Tibial artery (tissue), 4 donors: ENCODE data around the gene HMGCL.
A peak's percentile ranks its signal among the peaks of the same experiment; 100 is the strongest.
"Not testable (repeated sequence)": the region's sequence is repeated elsewhere in the genome, so short reads cannot be mapped to it uniquely, and the experiment has no call there.

Experiments used
- DNase-seq, 2 donors: peaks; one replicate each; pipeline ENCODE4 v3.0.0-alpha.2; 2019
- H3K27ac ChIP-seq, 2 donors: fragments of 200-600 bp; sonication (generic) in 1 of 2; 1 replicate in 1 of 2; 2 replicates in 1 of 2; pipeline ENCODE4 v1.5.1; 2018 to 2019; ENCODE audit warnings: mild to moderate bottlenecking in 1 of 2
- H3K27me3 ChIP-seq, 2 donors: fragments of 200-600 bp; sonication (generic) in 1 of 2; one replicate each; pipeline versions ENCODE4 v1.5.1 to v1.6.0; 2016 to 2019
- H3K36me3 ChIP-seq, 3 donors: fragments of 200-600 bp; sonication (generic) in 2 of 3; one replicate each; pipeline ENCODE4 v1.5.1; 2016 to 2019; ENCODE audit warnings: mild to moderate bottlenecking in 2 of 3
- H3K4me1 ChIP-seq, 4 donors: fragments of 200-600 bp; sonication (generic) in 2 of 4; 1 replicate in 3 of 4; 2 replicates in 1 of 4; pipeline ENCODE4 v1.5.1; 2016 to 2019
- H3K4me3 ChIP-seq, 2 donors: fragments of 200-600 bp; sonication (generic) in 1 of 2; 1 replicate in 1 of 2; 2 replicates in 1 of 2; pipeline ENCODE4 v1.5.1; 2018 to 2019; ENCODE audit warnings: mild to moderate bottlenecking in 2 of 2
- H3K9me3 ChIP-seq, 3 donors: fragments of 200-600 bp; sonication (generic) in 1 of 3; one replicate each; pipeline ENCODE4 v1.5.1; 2016 to 2019
- intact Hi-C: fragments of 100-400 bp; cut with DNase I; formaldehyde crosslinking; loops from one replicate; pipeline ENCODE4 v1.15.0; 2023; ENCODE audit warnings: low total_unique reads
- TF ChIP-seq, protein P1 (sequence below), 2 experiments: fragments of 200-600 bp in 1 of 2; fragments of 450-650 bp in 1 of 2; IDR thresholded peaks; one replicate each; pipeline ENCODE4 v1.5.1; 2017 to 2019; ENCODE audit warnings: antibody characterized with exemption in 2 of 2, mild to moderate bottlenecking in 1 of 2, moderate library complexity in 1 of 2

Gene HMGCL

DNA sequence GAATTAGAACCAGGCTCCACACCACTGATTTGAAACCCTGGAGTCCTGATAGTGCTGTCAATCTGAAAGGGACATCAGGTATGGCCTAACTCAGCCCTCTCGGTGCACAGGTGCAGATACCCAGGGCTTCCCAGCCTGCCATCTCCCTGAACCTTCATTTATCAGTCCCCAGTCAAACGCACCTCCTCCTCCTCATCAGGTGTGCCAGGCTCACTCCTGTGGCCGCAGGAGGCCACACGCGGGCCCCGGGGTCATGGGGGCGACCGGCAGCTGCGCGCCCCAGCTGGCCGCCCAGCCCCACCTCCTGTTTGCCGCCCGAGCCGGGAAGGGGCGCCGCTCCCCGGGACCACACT is 42.3 kb upstream of the HMGCL start:
- H3K27ac ChIP-seq = peak overlapping the region; percentile 71 to 77
- H3K4me1 ChIP-seq = peaks cover 6 to 16% (median 10%) of the 10 kb centered on the region in 4 donors
- TF ChIP-seq, protein P1, sequence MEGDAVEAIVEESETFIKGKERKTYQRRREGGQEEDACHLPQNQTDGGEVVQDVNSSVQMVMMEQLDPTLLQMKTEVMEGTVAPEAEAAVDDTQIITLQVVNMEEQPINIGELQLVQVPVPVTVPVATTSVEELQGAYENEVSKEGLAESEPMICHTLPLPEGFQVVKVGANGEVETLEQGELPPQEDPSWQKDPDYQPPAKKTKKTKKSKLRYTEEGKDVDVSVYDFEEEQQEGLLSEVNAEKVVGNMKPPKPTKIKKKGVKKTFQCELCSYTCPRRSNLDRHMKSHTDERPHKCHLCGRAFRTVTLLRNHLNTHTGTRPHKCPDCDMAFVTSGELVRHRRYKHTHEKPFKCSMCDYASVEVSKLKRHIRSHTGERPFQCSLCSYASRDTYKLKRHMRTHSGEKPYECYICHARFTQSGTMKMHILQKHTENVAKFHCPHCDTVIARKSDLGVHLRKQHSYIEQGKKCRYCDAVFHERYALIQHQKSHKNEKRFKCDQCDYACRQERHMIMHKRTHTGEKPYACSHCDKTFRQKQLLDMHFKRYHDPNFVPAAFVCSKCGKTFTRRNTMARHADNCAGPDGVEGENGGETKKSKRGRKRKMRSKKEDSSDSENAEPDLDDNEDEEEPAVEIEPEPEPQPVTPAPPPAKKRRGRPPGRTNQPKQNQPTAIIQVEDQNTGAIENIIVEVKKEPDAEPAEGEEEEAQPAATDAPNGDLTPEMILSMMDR (IDR thresholded peaks at IDR 0.05) = no peak
- DNase-seq = no peak
- intact Hi-C loops = loop anchor here (10.0 kb wide), 1 partner anchor 47 kb away; the partner anchor contains the start of gene CNR2
- H3K27me3 ChIP-seq = no peaks in the 10 kb centered on the region
- H3K4me3 ChIP-seq = peak overlapping the region; percentile 73 to 82
- H3K36me3 ChIP-seq = peaks cover 5 to 27% (median 14%) of the 10 kb centered on the region in 3 donors
- no peaks in the 10 kb centered on the region for H3K9me3 ChIP-seq

DNA sequence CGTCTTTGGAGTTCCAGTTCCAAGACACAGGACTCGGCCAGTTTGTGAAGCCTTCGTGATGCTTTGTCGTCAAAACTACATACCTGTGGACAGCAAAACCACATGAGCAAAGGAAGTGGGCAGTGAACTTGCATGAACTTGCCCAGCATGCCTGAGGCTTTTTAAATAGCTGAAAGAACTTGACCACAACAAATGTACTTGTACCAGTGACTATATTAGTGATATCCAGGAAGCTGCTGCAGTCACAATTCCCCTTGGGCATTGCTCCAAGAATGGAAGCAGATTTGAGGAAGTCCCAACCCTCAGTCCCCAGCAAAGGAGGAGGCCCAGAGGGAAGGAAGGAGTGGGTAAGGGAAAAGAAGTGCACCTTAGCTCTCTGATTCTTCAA is 40.3 kb upstream of the HMGCL start:
- Histone ChIP-seq H3K4me1 (peaks cover 6 to 16% (median 10%) of the 10 kb centered on the region in 4 donors), H3K9me3 (no peaks in the 10 kb centered on the region), H3K4me3 (no peak overlapping the region), H3K27ac (no peak overlapping the region), H3K36me3 (peaks cover 18 to 41% (median 25%) of the 10 kb centered on the region in 3 donors), H3K27me3 (no peaks in the 10 kb centered on the region)
- peak in 1 of 2 donors; percentile 58 for DNase-seq
- TF ChIP-seq, protein P1 (IDR thresholded peaks at IDR 0.05) = no peak
- intact Hi-C loops = loop anchor here (10.0 kb wide), 1 partner anchor 49 kb away; the partner anchor contains the start of gene CNR2

DNA sequence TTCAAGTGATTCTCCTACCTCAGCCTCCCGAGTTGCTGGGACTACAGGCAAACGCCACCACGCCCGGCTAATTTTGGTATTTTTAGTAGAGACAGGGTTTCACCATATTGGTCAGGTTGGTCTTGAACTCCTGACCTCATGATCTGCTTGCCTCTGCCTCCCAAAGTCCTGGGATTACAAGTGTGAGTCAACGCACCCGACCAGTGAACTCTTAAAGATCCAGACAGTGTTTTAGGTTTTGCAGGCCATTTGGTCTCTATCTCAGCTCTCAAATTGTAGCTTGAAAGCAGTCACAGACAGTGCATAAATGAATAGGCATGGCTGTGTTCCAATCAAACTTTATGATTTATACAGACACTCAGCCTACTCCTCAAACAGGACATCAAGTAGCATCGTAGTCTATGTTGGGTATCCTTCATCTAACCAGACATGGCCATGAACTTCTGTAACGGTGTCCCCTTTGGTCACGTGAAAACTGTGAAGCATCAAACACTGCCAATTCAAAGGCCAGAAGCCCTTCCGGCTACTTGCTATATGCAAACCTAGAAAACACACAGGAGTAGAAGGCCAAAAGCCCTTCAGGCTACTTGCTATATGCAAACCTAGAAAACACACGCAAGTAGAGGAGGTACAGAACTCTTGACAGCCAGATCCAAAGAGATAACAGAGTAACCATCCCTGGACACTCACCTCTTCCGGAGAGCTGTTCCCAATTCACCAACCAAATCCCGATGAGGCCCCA is 39.7 kb upstream of the HMGCL start:
- Histone ChIP-seq H3K9me3 (no peaks in the 10 kb centered on the region), H3K27ac (no peak overlapping the region), H3K4me1 (peaks cover 6 to 16% (median 10%) of the 10 kb centered on the region in 4 donors), H3K4me3 (no peak overlapping the region), H3K27me3 (no peaks in the 10 kb centered on the region), H3K36me3 (peaks cover 21 to 44% (median 25%) of the 10 kb centered on the region in 3 donors)
- TF ChIP-seq, protein P1 (IDR thresholded peaks at IDR 0.05) = no peak
- DNase-seq = no peak
- intact Hi-C loops = loop anchor here (10.0 kb wide), 1 partner anchor 50 kb away; the partner anchor contains the start of gene CNR2

DNA sequence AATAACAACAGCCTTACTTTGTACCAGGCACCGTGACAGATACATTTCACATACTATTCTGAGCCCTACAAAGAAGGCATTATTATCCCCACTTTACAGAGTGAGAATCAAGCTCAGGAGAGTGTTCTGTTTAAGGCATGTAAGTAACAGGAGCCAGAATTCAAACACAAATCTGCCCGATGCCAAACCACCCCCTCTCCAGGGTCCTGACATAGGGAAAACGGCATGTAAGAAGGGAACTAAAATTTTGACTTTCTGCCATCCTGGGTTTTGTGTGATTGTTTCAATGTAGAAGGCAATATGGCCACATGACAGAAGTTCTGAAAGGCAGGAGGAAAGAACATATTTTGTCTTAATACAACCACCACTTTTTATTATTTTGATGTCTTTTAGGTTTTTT is 37.4 kb upstream of the HMGCL start:
- Histone ChIP-seq H3K4me1 (peaks cover 0 to 13% (median 7%) of the 10 kb centered on the region in 4 donors), H3K36me3 (peaks cover 34 to 68% (median 45%) of the 10 kb centered on the region in 3 donors), H3K27me3 (no peaks in the 10 kb centered on the region), H3K27ac (no peak overlapping the region), H3K9me3 (no peaks in the 10 kb centered on the region), H3K4me3 (no peak overlapping the region)
- no peak for DNase-seq
- intact Hi-C loops = loop anchor here (10.0 kb wide), 1 partner anchor 52 kb away; the partner anchor contains the start of gene CNR2
- TF ChIP-seq, protein P1 (IDR thresholded peaks at IDR 0.05) = no peak

DNA sequence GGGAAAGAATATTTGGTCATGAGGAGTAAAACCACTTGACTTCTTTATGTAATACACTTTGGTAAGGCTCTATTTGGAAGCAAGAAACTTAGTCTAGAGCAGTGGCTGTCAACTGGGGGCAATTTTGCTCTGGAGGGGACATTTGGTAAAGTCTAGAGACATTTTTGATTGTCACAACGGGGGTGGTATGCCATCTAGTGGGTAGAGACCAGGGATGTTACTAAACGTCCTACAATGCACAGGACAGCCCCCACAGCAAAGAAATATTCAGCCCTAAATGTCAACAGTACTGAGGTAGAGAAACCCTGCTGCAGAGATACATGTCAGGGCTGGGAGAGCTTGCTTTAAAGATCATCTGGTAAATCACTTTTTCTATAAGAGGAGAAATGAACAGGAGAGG is 29.3 kb upstream of the HMGCL start:
- TF ChIP-seq, protein P1 (IDR thresholded peaks at IDR 0.05) = no peak
- Histone ChIP-seq H3K27me3 (no peaks in the 10 kb centered on the region), H3K4me1 (no peaks in the 10 kb centered on the region), H3K4me3 (no peak overlapping the region), H3K9me3 (no peaks in the 10 kb centered on the region), H3K36me3 (peaks cover 17 to 51% (median 38%) of the 10 kb centered on the region in 3 donors), H3K27ac (no peak overlapping the region)
- DNase-seq = no peak
- intact Hi-C loops = no loop called here

DNA sequence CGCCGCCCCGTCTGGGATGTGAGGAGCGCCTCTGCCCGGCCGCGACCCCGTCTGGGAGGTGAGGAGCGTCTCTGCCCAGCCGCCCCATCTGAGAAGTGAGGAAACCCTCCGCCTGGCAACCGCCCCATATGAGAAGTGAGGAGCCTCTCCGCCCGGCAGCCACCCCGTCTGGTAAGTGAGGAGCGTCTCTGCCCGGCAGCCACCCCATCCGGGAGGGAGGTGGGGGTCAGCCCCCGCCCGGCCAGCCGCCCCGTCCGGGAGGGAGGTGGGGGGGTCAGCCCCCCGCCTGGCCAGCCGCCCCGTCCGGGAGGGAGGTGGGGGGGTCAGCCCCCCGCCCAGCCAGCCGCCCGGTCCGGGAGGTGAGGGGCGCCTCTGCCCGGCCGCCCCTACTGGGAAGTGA is 27.9 kb upstream of the HMGCL start:
- H3K9me3 ChIP-seq, intact Hi-C loops, H3K27me3 ChIP-seq, H3K27ac ChIP-seq, DNase-seq, H3K4me3 ChIP-seq, H3K4me1 ChIP-seq: not testable (repeated sequence)
- peaks cover 12 to 48% (median 32%) of the 10 kb centered on the region in 3 donors for H3K36me3 ChIP-seq

DNA sequence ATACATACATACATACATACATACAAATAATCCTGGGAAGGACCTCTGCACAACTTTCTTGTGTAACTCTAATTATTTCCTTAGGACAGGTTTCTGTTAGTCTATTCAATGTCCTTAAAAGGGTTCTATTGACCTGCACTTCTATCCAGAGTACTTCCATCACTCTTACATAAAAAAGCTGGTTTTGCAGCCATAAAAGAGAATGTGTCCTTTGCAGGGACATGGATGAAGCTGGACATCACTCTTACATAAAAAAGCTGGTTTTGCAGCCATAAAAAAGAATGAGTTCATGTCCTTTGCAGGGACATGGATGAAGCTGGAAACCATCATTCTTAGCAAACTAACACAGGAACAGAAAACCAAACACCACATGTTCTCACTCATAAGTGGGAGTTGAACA is 26.2 kb upstream of the HMGCL start:
- peaks cover 21 to 47% (median 33%) of the 10 kb centered on the region in 3 donors for H3K36me3 ChIP-seq
- H3K27ac ChIP-seq, intact Hi-C loops, H3K9me3 ChIP-seq, H3K27me3 ChIP-seq, DNase-seq, H3K4me1 ChIP-seq, H3K4me3 ChIP-seq: not testable (repeated sequence)
